ENCODE measurements around the gene TIMP1. TPM values are rescaled to one million over a fixed set of nuclear protein-coding genes. Genes with fewer than 3 reads are reported as not detected.

Gene TIMP1
- total RNA-seq, 1 experiment from 2014 or later: 48.6 TPM

DNA sequence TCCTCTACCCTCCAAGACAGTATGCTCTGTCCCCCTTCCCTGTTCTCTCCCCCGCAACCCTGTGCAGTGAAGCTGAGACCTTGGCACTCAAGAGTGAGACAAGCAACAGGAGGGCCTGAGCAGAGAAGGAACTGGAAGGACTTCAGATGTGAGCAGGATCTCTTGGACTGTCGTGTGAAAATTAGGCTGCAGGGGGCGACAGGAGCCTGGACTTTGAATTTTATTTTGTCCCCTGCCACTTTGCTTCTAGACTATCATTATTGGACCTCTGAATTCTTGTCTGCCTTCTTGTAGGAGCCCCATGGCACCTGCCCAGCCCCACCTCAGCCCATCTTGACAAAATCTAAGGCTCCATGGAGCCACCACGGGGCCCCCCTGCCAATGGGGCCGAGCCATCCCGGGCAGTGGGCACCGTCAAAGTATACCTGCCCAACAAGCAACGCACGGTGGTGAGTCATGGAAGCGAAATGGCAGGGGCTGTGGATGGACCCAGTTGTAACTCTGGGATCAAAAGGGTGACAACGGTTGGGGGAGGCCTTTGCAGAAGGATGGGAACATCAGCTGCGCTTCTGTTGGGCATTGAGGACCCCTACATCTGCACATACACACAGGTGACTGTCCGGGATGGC is 19.5 kb upstream of the TIMP1 start:
- CTCF ChIA-PET: no interaction called here

GRCh38 chrX:47563801-47564315 is 18.4 kb upstream of the TIMP1 start:
- no peaks in the 10 kb centered on the region for H3K36me3 ChIP-seq (ENCODE audit: low read depth)
- no peak overlapping the region for H3K4me3 ChIP-seq
- H3K4me2 ChIP-seq: no peak overlapping the region

More for the DNA sequence above, 19.5 kb upstream of the TIMP1 start:
- Histone ChIP-seq H3K4me3 (no peak overlapping the region), H3K4me2 (no peak overlapping the region), H3K36me3 (ENCODE audit: low read depth) (no peaks in the 10 kb centered on the region), H2AFZ (no peak overlapping the region), H3K4me1 (replicated peaks; ENCODE audit: insufficient read depth) (no peaks in the 10 kb centered on the region), H3K9me3 (ENCODE audit: insufficient read depth, low read depth) (no peaks in the 10 kb centered on the region), H3K27ac (no peak overlapping the region), H3K27me3 (ENCODE audit: insufficient read depth, low read depth) (no peaks in the 10 kb centered on the region), H3K79me2 (ENCODE audit: low read depth) (0 out of 2 replicates have a peak, but pooled peaks cover 5% of the 10 kb centered on the region), H4K20me1 (ENCODE audit: insufficient read depth) (no peaks in the 10 kb centered on the region), H3K9me2 (ENCODE audit: insufficient read depth) (no peaks in the 10 kb centered on the region), H3F3A (ENCODE audit: insufficient read depth, low read depth) (no peaks in the 10 kb centered on the region)
- intact Hi-C loops (cut with micrococcal nuclease; ENCODE audit: unreplicated experiment): no loop called here
- no peak for TF ChIP-seq EZH2 (IDR thresholded peaks at IDR 0.05; ENCODE audit: low read depth)
- DNase-seq: no peak
- no TSS peak for BruUV-seq (replicated peaks)
- POLR2A ChIA-PET (ENCODE audit: unreplicated experiment): no interaction called here

GRCh38 chrX:47564438-47565085 is 17.7 kb upstream of the TIMP1 start:
- H3K9me3 ChIP-seq (ENCODE audit: insufficient read depth, low read depth): no peaks in the 10 kb centered on the region
- no TSS peak for BruUV-seq (replicated peaks)
- no peak overlapping the region for H3K4me3 ChIP-seq
- no peaks in the 10 kb centered on the region for H3K36me3 ChIP-seq (ENCODE audit: low read depth)
- no peak overlapping the region for H3K4me2 ChIP-seq
- no peak for TF ChIP-seq CTCF (conservative IDR thresholded peaks at IDR 0.05)
- TF ChIP-seq EZH2 (IDR thresholded peaks at IDR 0.05; ENCODE audit: low read depth): no peak
- intact Hi-C loops (cut with micrococcal nuclease; ENCODE audit: unreplicated experiment): no loop called here
- CTCF ChIA-PET: no interaction called here
- H3K79me2 ChIP-seq (ENCODE audit: low read depth): 0 out of 2 replicates have a peak, but pooled peaks cover 5% of the 10 kb centered on the region
- H2AFZ ChIP-seq: no peak overlapping the region
- H3F3A ChIP-seq (ENCODE audit: insufficient read depth, low read depth): no peaks in the 10 kb centered on the region
- H3K9me2 ChIP-seq (ENCODE audit: insufficient read depth): no peaks in the 10 kb centered on the region
- H3K27ac ChIP-seq: no peak overlapping the region
- POLR2A ChIA-PET (ENCODE audit: unreplicated experiment): no interaction called here
- H3K4me1 ChIP-seq (replicated peaks; ENCODE audit: insufficient read depth): no peaks in the 10 kb centered on the region
- no peaks in the 10 kb centered on the region for H4K20me1 ChIP-seq (ENCODE audit: insufficient read depth)
- no peak for DNase-seq
- no peaks in the 10 kb centered on the region for H3K27me3 ChIP-seq (ENCODE audit: insufficient read depth, low read depth)

More at GRCh38 chrX:47563801-47564315, 18.4 kb upstream of the TIMP1 start:
- Histone ChIP-seq H3K9me2 (ENCODE audit: insufficient read depth) (no peaks in the 10 kb centered on the region), H3K4me1 (replicated peaks; ENCODE audit: insufficient read depth) (no peaks in the 10 kb centered on the region), H4K20me1 (ENCODE audit: insufficient read depth) (no peaks in the 10 kb centered on the region), H3F3A (ENCODE audit: insufficient read depth, low read depth) (no peaks in the 10 kb centered on the region), H3K9me3 (ENCODE audit: insufficient read depth, low read depth) (no peaks in the 10 kb centered on the region), H2AFZ (no peak overlapping the region), H3K79me2 (ENCODE audit: low read depth) (0 out of 2 replicates have a peak, but pooled peaks cover 5% of the 10 kb centered on the region), H3K27me3 (ENCODE audit: insufficient read depth, low read depth) (no peaks in the 10 kb centered on the region), H3K27ac (no peak overlapping the region)
- BruUV-seq (replicated peaks): no TSS peak
- ChIA-PET CTCF (no interaction called here), POLR2A (ENCODE audit: unreplicated experiment) (no interaction called here)
- intact Hi-C loops (cut with micrococcal nuclease; ENCODE audit: unreplicated experiment): no loop called here
- no peak for DNase-seq
- no peak for TF ChIP-seq EZH2 (IDR thresholded peaks at IDR 0.05; ENCODE audit: low read depth)
- TF ChIP-seq CTCF (conservative IDR thresholded peaks at IDR 0.05): no peak

Data from PC-9 (cell line).